HG03175 (cell line): Measurements from ENCODE around the gene MOB3B.

ENCODE experiments used
- ATAC-seq: cut with Tn5 transposase; IDR thresholded peaks from one replicate; pipeline ENCODE4 v1.9.1; 2021; ENCODE audit warnings: mild to moderate bottlenecking, moderate library complexity; ENCODE audit not compliant: unreplicated experiment

MOB3B gene

DNA sequence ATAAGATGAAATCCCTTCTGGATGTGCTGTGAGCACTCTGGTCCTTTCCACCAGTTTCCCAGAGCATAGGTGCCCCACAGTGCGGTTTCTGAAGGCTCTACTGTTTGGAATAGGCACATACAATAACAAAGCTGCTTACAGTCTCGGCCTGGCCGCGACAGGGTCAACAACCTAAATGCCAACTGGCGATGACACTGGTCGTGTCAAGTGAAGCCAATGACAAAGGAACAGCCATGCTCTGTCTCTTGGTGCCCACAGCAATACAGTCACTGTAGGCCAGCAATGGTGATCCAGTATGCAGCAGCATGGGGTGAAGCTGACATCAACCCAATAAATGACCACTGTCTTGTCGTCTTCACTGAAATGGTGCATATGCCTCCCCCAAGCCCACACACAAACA lies 184.8 kb downstream of the MOB3B start:
- no peak for ATAC-seq

GRCh38 chr9:27341545-27342294 lies 187.9 kb downstream of the MOB3B start:
- no peak for ATAC-seq

DNA sequence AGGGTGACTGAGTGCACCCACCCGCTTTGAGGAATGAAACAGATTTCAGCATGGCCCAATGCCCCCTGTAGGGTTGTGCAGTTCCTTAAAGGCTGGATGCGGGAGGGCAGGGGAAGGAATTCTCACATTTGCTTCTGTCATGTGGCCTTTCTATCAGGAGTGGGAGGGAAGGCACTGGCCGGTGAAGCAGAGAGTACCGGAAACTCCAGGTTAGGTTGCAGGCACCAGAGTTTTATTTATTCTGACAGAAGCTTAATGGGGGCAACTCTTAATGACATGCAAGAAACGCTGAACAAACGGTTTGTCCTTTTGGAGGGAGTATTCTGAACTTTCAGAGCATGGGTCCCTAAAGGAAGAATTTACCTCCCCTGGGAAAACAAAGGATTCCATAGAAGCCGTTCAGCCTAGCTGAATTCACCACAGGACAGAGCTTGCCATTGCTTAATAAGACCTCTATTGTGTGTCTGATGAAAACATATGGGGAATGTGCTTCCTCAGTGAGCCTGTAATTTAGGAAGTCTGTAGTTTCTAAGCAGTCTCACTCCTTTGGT lies 188.6 kb downstream of the MOB3B start:
- ATAC-seq = no peak

- no peak for ATAC-seq
Measured at GRCh38 chr9:27340285-27340674, 189.3 kb downstream of the MOB3B start.

DNA sequence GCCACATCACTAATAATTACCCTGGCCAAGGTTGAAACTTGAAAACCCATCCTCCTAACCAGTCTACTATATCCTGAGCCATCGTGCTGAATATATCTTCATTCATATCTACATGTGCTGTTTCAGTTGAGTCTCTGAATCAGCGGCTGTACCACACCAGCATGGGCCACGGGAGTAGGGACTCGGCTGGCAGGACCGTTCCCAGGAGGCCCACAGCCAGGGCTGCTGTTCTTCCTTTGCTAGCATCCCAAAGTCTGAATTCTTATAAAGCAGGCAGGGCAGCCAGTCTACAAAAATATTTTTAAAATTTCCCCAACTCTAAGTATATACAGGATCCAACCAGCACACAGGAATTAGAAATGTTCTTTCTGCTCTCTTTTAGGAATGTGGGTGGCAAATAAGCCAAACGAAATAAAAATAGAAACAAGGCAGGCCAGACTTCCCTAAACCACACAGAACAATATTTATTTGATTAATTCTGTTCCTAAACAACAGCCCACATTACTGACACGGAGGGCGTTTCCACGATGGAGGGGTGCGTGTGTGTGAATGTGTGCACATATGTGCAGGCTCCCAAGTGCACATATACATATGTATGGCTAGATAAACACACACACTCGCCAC lies 189.8 kb downstream of the MOB3B start:
- no peak for ATAC-seq

GRCh38 chr9:27338527-27338903 lies 191.1 kb downstream of the MOB3B start:
- ATAC-seq = no peak

DNA sequence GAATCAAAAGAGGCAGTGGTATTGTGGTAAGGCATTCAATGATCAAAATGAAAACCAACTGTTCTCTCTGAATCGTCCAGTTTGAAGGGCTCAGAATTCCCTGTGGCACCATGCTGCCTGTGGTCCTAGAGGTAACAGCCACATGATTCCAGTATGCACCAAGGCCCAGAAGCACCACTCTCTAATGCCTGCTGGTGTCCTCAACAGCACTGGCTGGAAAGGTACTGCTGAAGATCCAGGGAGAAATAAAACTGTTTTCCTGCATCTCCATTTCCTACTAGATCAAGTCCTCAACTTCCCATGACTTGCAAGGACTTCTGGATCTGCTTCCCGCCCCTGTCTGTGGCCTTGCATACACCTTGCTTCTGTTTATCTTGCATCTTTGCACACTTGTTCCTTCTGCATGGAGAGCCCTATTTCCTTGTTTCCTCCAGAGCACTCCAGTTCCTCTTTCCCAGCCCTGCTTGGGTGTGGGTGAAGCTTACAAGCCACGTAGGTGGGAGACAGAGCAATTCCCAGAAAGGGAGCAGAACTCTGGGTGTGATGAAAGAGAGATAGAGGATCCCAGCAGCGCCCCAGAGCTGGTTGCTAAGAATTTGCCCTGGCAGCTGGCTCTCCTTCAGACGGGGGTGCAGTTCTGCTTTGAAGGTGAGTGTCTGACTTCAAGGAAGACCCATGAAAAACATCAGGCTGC lies 191.6 kb downstream of the MOB3B start:
- no peak for ATAC-seq

- ATAC-seq = no peak
Measured at GRCh38 chr9:27337236-27337635, 192.4 kb downstream of the MOB3B start.

- ATAC-seq = no peak
Measured at GRCh38 chr9:27336829-27337228, 192.8 kb downstream of the MOB3B start.

DNA sequence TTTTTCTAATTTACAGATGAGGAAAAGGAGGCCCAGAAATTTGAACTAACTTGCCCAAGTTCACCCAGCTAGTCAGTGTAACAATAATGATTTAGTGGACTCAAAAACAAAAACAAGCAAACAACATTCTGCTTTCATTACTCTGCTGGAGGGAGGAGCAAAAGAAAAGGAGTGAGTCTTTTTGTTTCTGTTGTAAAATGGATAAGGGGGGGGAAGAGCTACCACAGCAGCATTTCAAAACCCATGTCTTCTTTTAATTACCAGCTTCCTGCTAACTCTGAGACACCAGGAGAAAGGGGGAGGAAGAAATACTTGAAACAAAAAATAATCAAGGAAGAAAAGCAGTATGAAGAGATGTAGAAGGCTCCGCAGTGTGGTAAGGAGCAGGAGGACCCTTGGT lies 193.5 kb downstream of the MOB3B start:
- no peak for ATAC-seq

GRCh38 chr9:27335075-27335474 lies 194.5 kb downstream of the MOB3B start:
- no peak for ATAC-seq

DNA sequence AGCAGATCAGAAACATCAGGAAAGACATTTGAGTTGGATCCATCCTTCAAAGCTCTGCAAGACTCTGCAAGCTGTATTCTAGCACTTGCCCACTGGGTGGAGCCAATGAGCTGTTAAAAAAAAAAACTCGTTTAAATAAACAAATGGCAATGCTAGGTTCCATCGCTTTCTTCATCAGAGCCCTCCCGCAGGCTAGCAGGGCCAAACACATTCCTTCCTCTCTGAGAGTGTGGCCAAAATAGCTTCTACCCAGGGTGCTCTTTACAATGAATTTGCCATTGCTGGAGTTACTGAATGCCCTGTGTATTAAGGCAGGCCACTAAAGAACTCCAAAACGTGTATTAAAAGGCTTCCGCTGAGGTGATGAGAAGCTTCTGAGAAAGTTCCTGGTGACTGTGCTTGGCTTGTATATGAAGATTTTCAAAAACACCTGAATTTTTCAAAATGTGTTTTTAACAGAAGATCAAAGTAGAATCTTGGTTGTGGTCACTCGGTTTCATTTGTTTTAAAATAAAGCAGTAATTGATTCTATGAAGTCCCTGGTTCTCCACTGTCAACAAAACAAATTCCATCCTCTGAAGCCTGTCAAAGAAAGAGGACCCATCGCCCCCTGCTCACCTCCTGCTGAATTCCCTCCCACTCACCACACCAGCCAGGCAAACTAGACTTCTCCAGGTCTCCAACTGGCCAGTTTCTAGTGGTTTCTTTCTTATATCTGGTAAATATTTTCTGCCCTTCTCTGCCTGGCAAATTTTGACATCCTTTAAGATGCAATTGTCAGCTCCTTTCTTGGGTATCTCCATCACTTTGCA lies 196.2 kb downstream of the MOB3B start:
- peak; percentile 82 for ATAC-seq

GRCh38 chr9:27331393-27331792 lies 198.2 kb downstream of the MOB3B start:
- ATAC-seq = no peak

DNA sequence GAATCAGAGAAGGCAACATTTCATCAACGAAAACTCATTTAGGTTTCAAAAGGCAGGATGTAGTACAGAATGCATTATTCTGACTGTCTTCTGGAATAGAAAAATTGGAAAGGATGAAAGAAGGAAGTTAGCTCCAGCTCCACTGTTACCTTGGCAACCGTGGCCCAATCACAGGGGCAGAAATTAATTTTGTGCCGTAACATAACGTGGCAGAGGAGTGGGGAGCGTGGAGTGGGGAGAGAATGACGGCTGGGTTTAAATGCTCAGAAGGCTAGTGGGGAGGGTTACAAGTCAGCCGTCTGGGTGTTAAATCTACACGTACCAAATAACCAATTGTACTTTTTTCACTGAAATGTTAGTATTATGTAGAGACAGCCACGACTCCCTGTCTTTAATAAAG lies 200.3 kb downstream of the MOB3B start:
- no peak for ATAC-seq

DNA sequence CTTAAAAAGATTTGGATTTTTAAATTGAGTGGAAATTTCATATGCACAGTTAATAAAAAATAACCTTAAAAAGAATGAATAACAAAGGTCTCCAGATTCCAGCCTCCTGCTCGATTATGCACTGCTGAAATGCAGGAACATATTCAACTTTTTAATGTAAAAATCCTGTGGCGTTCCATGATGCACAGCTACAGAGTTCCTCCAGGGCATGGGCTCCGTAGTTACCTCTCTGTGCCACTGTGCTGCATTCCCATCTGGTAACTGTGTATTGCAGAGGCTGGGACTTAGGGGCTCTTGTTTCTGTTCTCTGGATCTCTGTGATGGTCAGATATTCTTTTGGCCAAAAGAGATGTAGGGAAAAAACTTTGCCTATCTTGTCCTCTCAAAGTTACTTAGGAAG lies 201.1 kb downstream of the MOB3B start:
- no peak for ATAC-seq

- no peak for ATAC-seq
Measured at GRCh38 chr9:27311184-27311583, 218.4 kb downstream of the MOB3B start.

GRCh38 chr9:27310582-27310981 lies 219.0 kb downstream of the MOB3B start:
- no peak for ATAC-seq

- ATAC-seq = no peak
Measured at GRCh38 chr9:27308691-27309390, 220.8 kb downstream of the MOB3B start.

DNA sequence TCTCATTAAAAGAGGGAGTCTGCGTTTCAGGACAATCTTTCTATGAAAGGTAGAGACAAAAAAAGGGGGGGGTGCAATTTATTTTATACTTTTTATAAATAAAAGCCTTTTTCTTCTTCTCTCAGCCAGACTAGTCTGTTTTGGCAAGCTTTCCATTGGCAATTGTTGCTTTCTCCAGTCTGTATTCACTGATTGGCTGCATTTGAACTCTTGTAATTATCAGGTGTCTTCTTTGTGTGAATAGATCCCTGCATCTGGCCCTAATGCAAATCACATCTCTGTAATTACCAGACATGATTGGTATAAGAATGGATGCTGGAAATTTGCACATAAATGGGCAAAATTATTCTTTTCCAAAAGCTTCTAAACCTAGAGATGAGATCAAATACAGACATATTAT lies 225.1 kb downstream of the MOB3B start:
- no peak for ATAC-seq

DNA sequence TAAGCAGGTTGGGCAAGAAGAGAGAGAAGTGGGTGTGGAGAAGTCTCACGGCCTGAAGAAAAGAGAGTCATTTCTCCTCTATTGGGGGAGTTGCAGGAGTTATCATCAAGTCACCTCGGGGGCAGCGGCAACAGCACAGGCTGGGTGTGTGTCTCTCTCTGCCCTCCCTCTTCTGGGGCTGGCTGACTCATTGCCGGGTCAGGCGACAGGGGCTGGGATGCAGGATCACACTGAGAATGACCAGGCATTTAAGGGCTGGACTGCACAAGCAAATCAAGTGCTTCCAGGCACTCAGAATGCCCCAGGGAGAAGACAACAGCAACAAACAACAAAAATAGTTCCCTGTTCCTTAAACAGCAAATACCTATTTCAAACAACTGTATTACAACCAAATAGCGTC lies 226.4 kb downstream of the MOB3B start:
- ATAC-seq = no peak
